ENCODE data around the gene TTLL9. TPM values are rescaled to one million over a fixed set of nuclear protein-coding genes. Genes with fewer than 3 reads are reported as not detected.

The TTLL9 gene
- polyA plus RNA-seq, 1 donor (not counting 4 experiments of a cell fraction or from before 2014, with no cell fraction given), result not detected

DNA sequence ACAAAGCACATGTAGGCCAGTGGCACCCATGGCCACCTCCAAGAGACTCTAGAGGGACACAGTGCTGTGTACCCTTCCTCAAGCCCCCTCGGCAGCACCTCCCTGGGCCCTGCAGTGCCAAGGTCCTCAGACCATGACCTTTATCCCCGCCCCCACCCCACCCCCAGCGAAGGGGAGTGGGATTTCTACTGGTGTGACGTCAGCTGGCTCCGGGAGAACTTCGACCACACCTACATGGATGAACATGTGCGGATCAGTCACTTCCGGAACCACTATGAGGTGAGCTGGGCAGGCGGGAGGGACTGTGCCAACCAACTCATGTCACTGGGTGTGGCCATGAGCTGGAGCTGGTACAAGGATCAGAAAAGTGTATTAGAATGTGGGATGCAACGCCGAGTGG lies 38.0 kb downstream of the TTLL9 start:
- H2AFZ ChIP-seq (ENCODE audit: control insufficient read depth, low read length), result no peak overlapping the region
- H3K79me2 ChIP-seq (ENCODE audit: control insufficient read depth, insufficient read depth, low read length), result no peaks in the 10 kb centered on the region
- FAIRE-seq (peak; percentile 52), DNase-seq (ENCODE audit: low read depth, low spot score) (peak; percentile 32)
- H3K4me2 ChIP-seq (ENCODE audit: control insufficient read depth, extremely low read depth, insufficient read depth, low read depth, low read length), result no peak overlapping the region
- no peaks in the 10 kb centered on the region for H3K27me3 ChIP-seq (ENCODE audit: control insufficient read depth, extremely low read depth, insufficient read depth, low read length)
- H3K36me3 ChIP-seq (ENCODE audit: control insufficient read depth in 2 of 2, extremely low read depth in 1 of 2, insufficient read depth in 2 of 2, low read length in 2 of 2), result no peaks in the 10 kb centered on the region
- TF ChIP-seq EZH2 (IDR thresholded peaks at IDR 0.05; ENCODE audit: low read length) (no peak), CTCF (optimal IDR thresholded peaks at IDR 0.05 in 1 of 3, IDR thresholded peaks at IDR 0.05 in 1 of 3, conservative IDR thresholded peaks at IDR 0.05 in 1 of 3; ENCODE audit: extremely low read depth in 1 of 3, insufficient read depth in 2 of 3, low read length in 3 of 3) (no peak)
- dilution Hi-C loops (cut with MboI; ENCODE audit: extremely low pct_ligation_motif_present, low sequenced_read_pairs), result no loop called here
- H3K27ac ChIP-seq (ENCODE audit: control insufficient read depth, insufficient read depth, low read length), result no peak overlapping the region
- no peaks in the 10 kb centered on the region for H3K9me1 ChIP-seq (ENCODE audit: control insufficient read depth, extremely low read depth, insufficient read depth, low read length)
- H3K4me3 ChIP-seq (ENCODE audit: control insufficient read depth in 2 of 3, extremely low read depth in 1 of 3, insufficient read depth in 2 of 3, low read depth in 1 of 3, low read length in 3 of 3), result no peak overlapping the region
- peaks cover 10% of the 10 kb centered on the region for H3K4me1 ChIP-seq (ENCODE audit: control insufficient read depth, extremely low read depth, insufficient read depth, low read length)
- H3K9ac ChIP-seq (ENCODE audit: control insufficient read depth, extremely low read depth, insufficient read depth, low read length), result no peak overlapping the region
- no peaks in the 10 kb centered on the region for H3K9me3 ChIP-seq (ENCODE audit: control insufficient read depth, low read depth, low read length)
- H4K20me1 ChIP-seq (ENCODE audit: control insufficient read depth, extremely low read depth, insufficient read depth, low read length), result no peaks in the 10 kb centered on the region

DNA sequence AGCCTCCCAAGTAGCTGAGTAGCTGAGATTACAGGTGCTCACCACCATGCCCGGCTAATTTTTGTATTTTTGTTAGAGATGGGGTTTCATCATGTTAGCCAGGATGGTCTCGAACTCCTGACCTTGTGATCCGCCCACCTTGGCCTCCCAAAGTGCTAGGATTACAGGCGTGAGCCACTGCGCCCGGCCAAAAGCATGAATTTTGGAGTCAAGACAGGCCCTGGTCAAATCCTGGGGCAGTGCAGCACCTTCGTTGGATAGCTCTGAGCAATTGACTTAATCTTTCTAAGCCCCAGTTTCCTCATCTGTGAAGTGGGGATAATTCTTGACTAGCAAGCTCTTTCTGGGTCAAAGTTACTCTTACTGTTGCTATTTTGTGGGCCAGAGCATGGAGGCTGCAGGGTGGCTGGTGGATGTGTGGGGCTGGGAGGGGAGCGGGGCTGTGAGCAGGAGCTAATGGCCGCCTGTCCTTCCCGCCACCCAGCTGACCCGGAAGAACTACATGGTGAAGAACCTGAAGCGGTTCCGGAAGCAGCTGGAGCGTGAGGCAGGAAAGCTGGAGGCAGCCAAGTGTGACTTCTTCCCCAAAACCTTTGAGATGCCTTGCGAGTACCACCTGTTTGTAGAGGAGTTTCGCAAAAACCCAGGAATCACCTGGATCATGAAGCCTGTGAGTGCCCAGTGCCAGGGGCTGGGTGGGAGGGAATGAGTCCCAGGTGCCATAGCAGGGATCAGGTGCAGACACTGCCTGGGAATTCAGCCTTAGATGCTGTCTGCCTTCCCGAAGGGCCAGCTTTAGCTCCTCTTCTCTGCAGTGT lies 39.0 kb downstream of the TTLL9 start:
- H3K9me3 ChIP-seq (ENCODE audit: control insufficient read depth, low read depth, low read length), result no peaks in the 10 kb centered on the region
- no peaks in the 10 kb centered on the region for H3K36me3 ChIP-seq (ENCODE audit: control insufficient read depth in 2 of 2, extremely low read depth in 1 of 2, insufficient read depth in 2 of 2, low read length in 2 of 2)
- dilution Hi-C loops (cut with MboI; ENCODE audit: extremely low pct_ligation_motif_present, low sequenced_read_pairs), result no loop called here
- FAIRE-seq (no peak), DNase-seq (ENCODE audit: low read depth, low spot score) (no peak)
- no peak overlapping the region for H3K9ac ChIP-seq (ENCODE audit: control insufficient read depth, extremely low read depth, insufficient read depth, low read length)
- H3K4me2 ChIP-seq (ENCODE audit: control insufficient read depth, extremely low read depth, insufficient read depth, low read depth, low read length), result no peak overlapping the region
- no peak overlapping the region for H2AFZ ChIP-seq (ENCODE audit: control insufficient read depth, low read length)
- no peaks in the 10 kb centered on the region for H4K20me1 ChIP-seq (ENCODE audit: control insufficient read depth, extremely low read depth, insufficient read depth, low read length)
- no peaks in the 10 kb centered on the region for H3K9me1 ChIP-seq (ENCODE audit: control insufficient read depth, extremely low read depth, insufficient read depth, low read length)
- no peak overlapping the region for H3K27ac ChIP-seq (ENCODE audit: control insufficient read depth, insufficient read depth, low read length)
- no peaks in the 10 kb centered on the region for H3K79me2 ChIP-seq (ENCODE audit: control insufficient read depth, insufficient read depth, low read length)
- H3K4me3 ChIP-seq (ENCODE audit: control insufficient read depth in 2 of 3, extremely low read depth in 1 of 3, insufficient read depth in 2 of 3, low read depth in 1 of 3, low read length in 3 of 3), result no peak overlapping the region
- TF ChIP-seq CTCF (optimal IDR thresholded peaks at IDR 0.05 in 1 of 3, IDR thresholded peaks at IDR 0.05 in 1 of 3, conservative IDR thresholded peaks at IDR 0.05 in 1 of 3; ENCODE audit: extremely low read depth in 1 of 3, insufficient read depth in 2 of 3, low read length in 3 of 3), result no peak
- H3K4me1 ChIP-seq (ENCODE audit: control insufficient read depth, extremely low read depth, insufficient read depth, low read length), result peaks cover 10% of the 10 kb centered on the region
- H3K27me3 ChIP-seq (ENCODE audit: control insufficient read depth, extremely low read depth, insufficient read depth, low read length), result no peaks in the 10 kb centered on the region
